GM18867 (cell line): ENCODE data around the gene HDAC8.

Source experiments
- ATAC-seq: cut with Tn5 transposase; IDR thresholded peaks from one replicate; pipeline ENCODE4 v1.9.1; 2021; ENCODE audit warnings: mild to moderate bottlenecking, moderate library complexity; ENCODE audit not compliant: unreplicated experiment

The HDAC8 gene

GRCh38 chrX:72301781-72302180 is 270.9 kb downstream of the HDAC8 start:
- no peak for ATAC-seq

- no peak for ATAC-seq
These were observed 272.6 kb downstream of the HDAC8 start for GRCh38 chrX:72299891-72300630.

- ATAC-seq = peak; percentile 57
These were observed 274.5 kb downstream of the HDAC8 start for GRCh38 chrX:72297953-72298730.

GRCh38 chrX:72296991-72297390 is 275.7 kb downstream of the HDAC8 start:
- no peak for ATAC-seq

GRCh38 chrX:72295745-72296144 is 276.9 kb downstream of the HDAC8 start:
- no peak for ATAC-seq

GRCh38 chrX:72294497-72294896 is 278.1 kb downstream of the HDAC8 start:
- no peak for ATAC-seq

GRCh38 chrX:72282302-72282701 is 290.3 kb downstream of the HDAC8 start:
- ATAC-seq = no peak

GRCh38 chrX:72280321-72280845 is 292.3 kb downstream of the HDAC8 start:
- ATAC-seq = no peak
